Umbilical cord (tissue), 2 donors: Measurements from ENCODE around the gene TTC21A. TPM values are rescaled to one million over a fixed set of nuclear protein-coding genes. Genes with fewer than 3 reads are reported as not detected.
"Not testable (repeated sequence)": the region's sequence is repeated elsewhere in the genome, so short reads cannot be mapped to it uniquely, and the experiment has no call there.

Experiments
- DNase-seq: peaks from one replicate; pipeline ENCODE4 v3.0.0-alpha.2; 2015; ENCODE audit warnings: low spot score
- total RNA-seq: library from RNA; depleted of rRNA; stranded (reverse); fragments of >200 nt; gene quantifications from one replicate; pipeline ENCODE4 v1.2.3, GENCODE V29; 2014; ENCODE audit warnings: low replicate concordance; ENCODE audit not compliant: insufficient read depth

Gene TTC21A
- total RNA-seq, 1 donor from 2014 or later = 6.0 TPM

GRCh38 chr3:39150803-39151631 is 43.5 kb downstream of the TTC21A start:
- DNase-seq = peak; percentile 99

GRCh38 chr3:39153977-39154279 is 46.4 kb downstream of the TTC21A start:
- no peak for DNase-seq

GRCh38 chr3:39154280-39155021 is 47.0 kb downstream of the TTC21A start:
- no peak for DNase-seq

GRCh38 chr3:39156421-39156820 is 48.9 kb downstream of the TTC21A start:
- no peak for DNase-seq

GRCh38 chr3:39157359-39157758 is 49.9 kb downstream of the TTC21A start:
- no peak for DNase-seq

- no peak for DNase-seq
Measured at GRCh38 chr3:39158148-39158715, 50.8 kb downstream of the TTC21A start.

GRCh38 chr3:39164414-39164813 is 56.9 kb downstream of the TTC21A start:
- no peak for DNase-seq

GRCh38 chr3:39165518-39165917 is 58.0 kb downstream of the TTC21A start:
- DNase-seq = no peak

GRCh38 chr3:39166134-39166710 is 58.7 kb downstream of the TTC21A start:
- peak; percentile 87 for DNase-seq

GRCh38 chr3:39166932-39167532 is 59.6 kb downstream of the TTC21A start:
- peak; percentile 56 for DNase-seq

- no peak for DNase-seq
Measured at GRCh38 chr3:39168156-39168780, 60.8 kb downstream of the TTC21A start.

- no peak for DNase-seq
Measured at GRCh38 chr3:39169712-39170111, 62.2 kb downstream of the TTC21A start.

GRCh38 chr3:39170461-39170860 is 63.0 kb downstream of the TTC21A start:
- DNase-seq = no peak

GRCh38 chr3:39170877-39171276 is 63.4 kb downstream of the TTC21A start:
- DNase-seq = not testable (repeated sequence)

- DNase-seq = no peak
Measured at GRCh38 chr3:39171860-39172259, 64.4 kb downstream of the TTC21A start.

- DNase-seq = no peak
Measured at GRCh38 chr3:39173318-39174125, 66.0 kb downstream of the TTC21A start.

GRCh38 chr3:39176025-39176714 is 68.7 kb downstream of the TTC21A start:
- no peak for DNase-seq

GRCh38 chr3:39177708-39178332 is 70.3 kb downstream of the TTC21A start:
- peak; percentile 95 for DNase-seq

- no peak for DNase-seq
Measured at GRCh38 chr3:39178553-39178952, 71.1 kb downstream of the TTC21A start.

- no peak for DNase-seq
Measured at GRCh38 chr3:39180183-39180545, 72.7 kb downstream of the TTC21A start.
